Activated B cell treated with CpG ODN at 0.5 μM for 24 hours (primary cell): ENCODE results near the gene TMEM38A. TPM values are rescaled to one million over a fixed set of nuclear protein-coding genes. Genes with fewer than 3 reads are reported as not detected.
A peak's percentile ranks its signal among the peaks of the same experiment; 100 is the strongest.

Experiments
- ATAC-seq: fragments of 200-7000 bp; cut with Tn5 transposase; one replicate; pipeline ENCODE4 v1.10.0; 2021; ENCODE audit warnings: low read depth, mild to moderate bottlenecking, moderate library complexity
- CTCF ChIA-PET: fragments of 350-600 bp; sonication (Branson Sonifier 250); formaldehyde crosslinking; loops from one replicate; lab custom pipeline; 2021; ENCODE audit warnings: antibody characterized with exemption; lab: Charles Lee
- POLR2A ChIA-PET: fragments of 350-600 bp; sonication (Branson Sonifier 250); formaldehyde crosslinking; loops from one replicate; lab custom pipeline; 2021; ENCODE audit warnings: antibody characterized with exemption; lab: Charles Lee
- DNase-seq: peaks from one replicate; pipeline ENCODE4 v3.0.0; 2022
- H3K27ac Mint-ChIP-seq: one replicate; pipeline ENCODE4 v1.8.0; 2020; ENCODE audit warnings: mixed read lengths
- H3K27me3 Mint-ChIP-seq: one replicate; pipeline ENCODE4 v1.8.0; 2021; ENCODE audit warnings: mixed read lengths
- H3K36me3 Mint-ChIP-seq: one replicate; pipeline ENCODE4 v1.8.0; 2021; ENCODE audit warnings: low read depth, mixed read lengths
- H3K4me1 Mint-ChIP-seq: one replicate; pipeline ENCODE4 v1.8.0; 2021; ENCODE audit warnings: mixed read lengths
- H3K4me3 Mint-ChIP-seq: one replicate; pipeline ENCODE4 v1.8.0; 2020; ENCODE audit warnings: mild to moderate bottlenecking, mixed read lengths
- H3K9me3 Mint-ChIP-seq: one replicate; pipeline ENCODE4 v1.8.0; 2020; ENCODE audit warnings: mixed read lengths
- intact Hi-C: fragments of 100-400 bp; cut with micrococcal nuclease; formaldehyde crosslinking; loops from one replicate; pipeline ENCODE4 v1.15.1; 2024
- total RNA-seq: library from RNA; stranded (reverse); gene quantifications from 2 replicates; pipeline ENCODE4 v1.2.3, GENCODE V29; 2022
- TF ChIP-seq, protein P1 (sequence below): fragments of 200-600 bp; IDR thresholded peaks from one replicate; pipeline ENCODE4 v1.8.0; 2022; ENCODE audit warnings: antibody characterized with exemption, mild to moderate bottlenecking

The TMEM38A gene
- total RNA-seq, 1 donor from 2014 or later: 4.0 TPM

- H3K9me3 Mint-ChIP-seq: no peaks in the 10 kb centered on the region
- no peak overlapping the region for H3K27ac Mint-ChIP-seq
- peaks cover 97% of the 10 kb centered on the region for H3K4me1 Mint-ChIP-seq
- TF ChIP-seq, protein P1, sequence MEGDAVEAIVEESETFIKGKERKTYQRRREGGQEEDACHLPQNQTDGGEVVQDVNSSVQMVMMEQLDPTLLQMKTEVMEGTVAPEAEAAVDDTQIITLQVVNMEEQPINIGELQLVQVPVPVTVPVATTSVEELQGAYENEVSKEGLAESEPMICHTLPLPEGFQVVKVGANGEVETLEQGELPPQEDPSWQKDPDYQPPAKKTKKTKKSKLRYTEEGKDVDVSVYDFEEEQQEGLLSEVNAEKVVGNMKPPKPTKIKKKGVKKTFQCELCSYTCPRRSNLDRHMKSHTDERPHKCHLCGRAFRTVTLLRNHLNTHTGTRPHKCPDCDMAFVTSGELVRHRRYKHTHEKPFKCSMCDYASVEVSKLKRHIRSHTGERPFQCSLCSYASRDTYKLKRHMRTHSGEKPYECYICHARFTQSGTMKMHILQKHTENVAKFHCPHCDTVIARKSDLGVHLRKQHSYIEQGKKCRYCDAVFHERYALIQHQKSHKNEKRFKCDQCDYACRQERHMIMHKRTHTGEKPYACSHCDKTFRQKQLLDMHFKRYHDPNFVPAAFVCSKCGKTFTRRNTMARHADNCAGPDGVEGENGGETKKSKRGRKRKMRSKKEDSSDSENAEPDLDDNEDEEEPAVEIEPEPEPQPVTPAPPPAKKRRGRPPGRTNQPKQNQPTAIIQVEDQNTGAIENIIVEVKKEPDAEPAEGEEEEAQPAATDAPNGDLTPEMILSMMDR: no peak
- H3K36me3 Mint-ChIP-seq: peaks cover 9% of the 10 kb centered on the region
- DNase-seq: no peak
- no peak overlapping the region for H3K4me3 Mint-ChIP-seq
- ChIA-PET CTCF (interaction anchor here (1.1 kb wide), 1 partner anchor 17 kb away, joined by 3 read pairs; no protein-coding TSS in a partner anchor), POLR2A (interaction anchor here (0.7 to 2.0 kb wide), 5 partner anchors 10 to 510 kb away, joined by 3 to 8 read pairs (median 5); no protein-coding TSS in a partner anchor)
- ATAC-seq: no peak
- intact Hi-C loops: no loop called here
- H3K27me3 Mint-ChIP-seq: no peaks in the 10 kb centered on the region
Measured at GRCh38 chr19:16615808-16616207, 45.1 kb upstream of the TMEM38A start.

- no peak for DNase-seq
- peaks cover 19% of the 10 kb centered on the region for H3K36me3 Mint-ChIP-seq
- TF ChIP-seq, protein P1: no peak
- peak overlapping the region; percentile 53 for H3K27ac Mint-ChIP-seq
- H3K4me1 Mint-ChIP-seq: peaks cover 88% of the 10 kb centered on the region
- ChIA-PET POLR2A (interaction anchor here (0.6 to 2.6 kb wide), 7 partner anchors 17 to 616 kb away, joined by 3 to 26 read pairs (median 4); no protein-coding TSS in a partner anchor), CTCF (interaction anchor here (0.6 kb wide), 1 partner anchor 17 kb away, joined by 3 read pairs; no protein-coding TSS in a partner anchor)
- peak overlapping the region; percentile 46 for H3K4me3 Mint-ChIP-seq
- H3K27me3 Mint-ChIP-seq: no peaks in the 10 kb centered on the region
- peak; percentile 58 for ATAC-seq
- intact Hi-C loops: no loop called here
- no peaks in the 10 kb centered on the region for H3K9me3 Mint-ChIP-seq
Measured at GRCh38 chr19:16618248-16618647, 42.7 kb upstream of the TMEM38A start.

GRCh38 chr19:16619457-16619856, 41.5 kb upstream of the TMEM38A start:
- ATAC-seq (no peak), DNase-seq (no peak)
- ChIA-PET CTCF (no interaction called here), POLR2A (interaction anchor here (1.3 to 2.6 kb wide), 3 partner anchors 25 to 40 kb away, joined by 3 to 26 read pairs (median 6); no protein-coding TSS in a partner anchor)
- Mint-ChIP-seq H3K36me3 (peaks cover 30% of the 10 kb centered on the region), H3K9me3 (no peaks in the 10 kb centered on the region), H3K4me1 (peaks cover 89% of the 10 kb centered on the region), H3K4me3 (no peak overlapping the region), H3K27ac (peak overlapping the region; percentile 46), H3K27me3 (no peaks in the 10 kb centered on the region)
- TF ChIP-seq, protein P1: no peak
- intact Hi-C loops: no loop called here

DNA sequence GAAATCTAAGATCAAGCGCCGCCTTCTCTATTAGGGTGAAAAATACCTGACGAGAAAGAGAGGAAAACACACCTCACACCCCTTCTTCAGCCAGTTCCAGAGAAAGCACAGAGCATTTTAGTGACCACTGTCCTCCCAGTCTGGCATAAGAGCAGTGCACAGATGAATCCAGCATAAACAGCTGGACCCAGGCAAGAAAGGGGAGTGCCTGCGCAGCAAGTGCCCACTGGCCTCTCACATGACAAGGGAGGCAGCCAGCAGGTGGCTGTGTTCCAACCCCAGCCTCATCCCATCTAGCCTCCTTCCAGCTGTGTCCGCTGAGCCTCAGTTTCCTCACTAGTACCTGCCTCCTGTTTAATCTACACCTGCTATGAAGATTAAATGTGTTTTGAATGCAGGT, 40.9 kb upstream of the TMEM38A start:
- no peak for DNase-seq
- Mint-ChIP-seq H3K36me3 (peaks cover 35% of the 10 kb centered on the region), H3K4me1 (peaks cover 86% of the 10 kb centered on the region), H3K27ac (peak overlapping the region; percentile 46), H3K9me3 (no peaks in the 10 kb centered on the region), H3K27me3 (no peaks in the 10 kb centered on the region), H3K4me3 (no peak overlapping the region)
- no peak for ATAC-seq
- intact Hi-C loops: loop anchor here (10.0 kb wide), 1 partner anchor 275 kb away; no protein-coding TSS in a partner anchor
- TF ChIP-seq, protein P1: no peak
- ChIA-PET CTCF (no interaction called here), POLR2A (no interaction called here)

DNA sequence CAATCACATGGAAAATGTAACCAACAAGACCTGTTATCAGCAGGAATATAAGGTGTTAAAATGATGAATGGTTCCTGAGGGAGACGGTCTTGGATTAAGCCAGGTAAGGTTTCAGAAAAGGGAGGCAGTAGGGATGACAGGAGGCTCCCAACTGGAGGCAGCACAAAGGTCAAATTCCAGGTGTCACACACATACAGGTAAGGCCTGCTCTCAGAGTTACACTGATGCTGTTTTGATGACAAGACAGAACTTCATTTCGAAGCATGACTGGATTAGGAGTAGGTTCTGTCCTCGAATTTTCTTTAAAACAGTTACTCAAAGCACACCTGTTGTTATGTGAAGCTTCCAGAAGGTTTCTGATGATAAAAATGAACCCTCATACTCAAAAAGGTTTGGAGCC, 40.4 kb upstream of the TMEM38A start:
- Mint-ChIP-seq H3K27ac (no peak overlapping the region), H3K36me3 (peaks cover 41% of the 10 kb centered on the region), H3K9me3 (no peaks in the 10 kb centered on the region), H3K4me3 (no peak overlapping the region), H3K4me1 (peaks cover 86% of the 10 kb centered on the region), H3K27me3 (no peaks in the 10 kb centered on the region)
- ChIA-PET CTCF (no interaction called here), POLR2A (interaction anchor here (11.4 kb wide), 1 partner anchor 34 kb away, joined by 242 read pairs; no protein-coding TSS in a partner anchor)
- ATAC-seq (no peak), DNase-seq (no peak)
- TF ChIP-seq, protein P1: no peak
- intact Hi-C loops: loop anchor here (10.0 kb wide), 1 partner anchor 274 kb away; no protein-coding TSS in a partner anchor
